B cell (primary cell): ENCODE data around the gene CTXND1.

ENCODE experiments used
- EZH2 ChIP-seq: IDR thresholded peaks from 2 replicates; pipeline ENCODE4 v1.6.1; 2012; ENCODE audit warnings: borderline replicate concordance, low read depth, mild to moderate bottlenecking, moderate library complexity, low read length; ENCODE audit not compliant: insufficient read depth, poor library complexity, severe bottlenecking
- TF ChIP-seq, protein P1 (sequence below): fragments of 200-600 bp; IDR thresholded peaks from one replicate; pipeline ENCODE4 v1.8.0; 2022; ENCODE audit warnings: antibody characterized with exemption, mild to moderate bottlenecking

DNA sequence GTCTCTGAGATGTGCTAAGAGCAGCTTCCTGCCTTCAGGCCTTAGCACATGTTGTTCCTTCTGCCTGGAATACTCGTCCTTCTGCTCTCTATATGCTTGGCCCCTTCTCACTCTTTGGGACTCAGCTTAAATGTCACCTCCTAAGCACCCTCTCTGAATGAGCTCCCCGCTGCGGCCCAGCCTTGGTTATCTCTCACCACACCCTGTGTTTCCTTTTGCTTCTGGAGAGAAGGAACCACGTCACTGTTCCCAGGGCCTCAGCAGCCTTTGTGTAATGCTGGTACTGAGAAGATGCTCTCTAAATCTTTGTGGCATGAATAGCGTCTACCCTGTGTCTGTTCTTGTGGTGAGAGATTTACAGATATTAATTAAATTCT is 97.0 kb downstream of the CTXND1 start:
- TF ChIP-seq, protein P1, sequence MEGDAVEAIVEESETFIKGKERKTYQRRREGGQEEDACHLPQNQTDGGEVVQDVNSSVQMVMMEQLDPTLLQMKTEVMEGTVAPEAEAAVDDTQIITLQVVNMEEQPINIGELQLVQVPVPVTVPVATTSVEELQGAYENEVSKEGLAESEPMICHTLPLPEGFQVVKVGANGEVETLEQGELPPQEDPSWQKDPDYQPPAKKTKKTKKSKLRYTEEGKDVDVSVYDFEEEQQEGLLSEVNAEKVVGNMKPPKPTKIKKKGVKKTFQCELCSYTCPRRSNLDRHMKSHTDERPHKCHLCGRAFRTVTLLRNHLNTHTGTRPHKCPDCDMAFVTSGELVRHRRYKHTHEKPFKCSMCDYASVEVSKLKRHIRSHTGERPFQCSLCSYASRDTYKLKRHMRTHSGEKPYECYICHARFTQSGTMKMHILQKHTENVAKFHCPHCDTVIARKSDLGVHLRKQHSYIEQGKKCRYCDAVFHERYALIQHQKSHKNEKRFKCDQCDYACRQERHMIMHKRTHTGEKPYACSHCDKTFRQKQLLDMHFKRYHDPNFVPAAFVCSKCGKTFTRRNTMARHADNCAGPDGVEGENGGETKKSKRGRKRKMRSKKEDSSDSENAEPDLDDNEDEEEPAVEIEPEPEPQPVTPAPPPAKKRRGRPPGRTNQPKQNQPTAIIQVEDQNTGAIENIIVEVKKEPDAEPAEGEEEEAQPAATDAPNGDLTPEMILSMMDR = no peak
- TF ChIP-seq EZH2 = no peak
